Muscle of leg (tissue), 11 donors: ENCODE data around the gene UBE2J1. TPM values are rescaled to one million over a fixed set of nuclear protein-coding genes. Genes with fewer than 3 reads are reported as not detected.

Source experiments
- DNase-seq: peaks from one replicate; pipeline ENCODE4 v3.0.0; 2013
- H3K27ac ChIP-seq: one replicate; pipeline ENCODE4 v1.5.1; 2013; ENCODE audit warnings: mild to moderate bottlenecking, low read length, control low read depth
- H3K27me3 ChIP-seq: one replicate; pipeline ENCODE4 v1.6.1; 2013; ENCODE audit warnings: low read length; ENCODE audit not compliant: control insufficient read depth, insufficient read depth
- H3K36me3 ChIP-seq: one replicate; pipeline ENCODE4 v1.6.1; 2013; ENCODE audit warnings: low read length; ENCODE audit not compliant: control insufficient read depth, insufficient read depth
- H3K4me1 ChIP-seq: one replicate; pipeline ENCODE4 v1.6.1; 2013; ENCODE audit warnings: low read length; ENCODE audit not compliant: control insufficient read depth, insufficient read depth
- H3K4me3 ChIP-seq: one replicate; pipeline ENCODE4 v1.5.1; 2013; ENCODE audit warnings: low read length, control low read depth
- H3K9me3 ChIP-seq: replicated peaks from 2 replicates; pipeline ENCODE4 v1.6.1; 2013; ENCODE audit warnings: low read depth, low read length; ENCODE audit not compliant: control insufficient read depth
- WGBS: methylation state at CpG from one replicate; pipeline ENCODE4 v1.1.5; 2013; ENCODE audit warnings: missing lambda C conversion rate; ENCODE audit not compliant: insufficient coverage; 5-methylcytosine and 5-hydroxymethylcytosine counted together
- polyA plus RNA-seq, 8 donors: library from polyadenylated mRNA; unstranded; fragments of 120-200 nt; gene quantifications; one replicate each; pipeline versions ENCODE4 v1.2.1 to v1.2.3, GENCODE V29; 2013; ENCODE audit warnings: inconsistent platforms in 1 of 8, low replicate concordance in 1 of 8; ENCODE audit not compliant: insufficient read length in 8 of 8, insufficient read depth in 1 of 8
- total RNA-seq: library from RNA; stranded (reverse); fragments of 120-200 nt; gene quantifications from one replicate; pipeline ENCODE4 v1.2.4, GENCODE V29; 2013

The UBE2J1 gene
- total and polyA plus RNA-seq, 9 donors: 28.3 to 45.9 (median 36.2) TPM

DNA sequence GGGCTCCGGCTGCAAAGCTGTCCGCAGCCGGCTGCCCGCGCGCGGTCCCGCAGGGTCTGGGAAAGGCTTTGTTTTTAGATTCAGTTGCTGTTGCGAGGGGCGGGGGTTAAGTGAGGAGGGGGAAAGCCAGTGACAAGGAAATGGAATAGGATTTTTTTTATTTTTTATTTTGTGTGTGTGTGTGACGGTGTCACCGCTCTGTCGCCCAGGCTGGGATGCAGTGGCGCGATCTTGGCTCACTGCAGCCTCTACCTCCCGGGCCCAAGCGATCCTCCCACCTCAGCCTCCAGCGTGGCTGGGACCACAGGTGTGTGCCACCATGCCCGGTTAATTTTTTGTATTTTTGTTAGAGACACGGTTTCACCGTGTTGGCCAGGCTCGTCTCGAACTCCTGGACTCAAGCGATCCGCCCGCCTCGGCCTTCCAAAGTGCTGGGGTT is 615 bp upstream of the UBE2J1 start:
- Histone ChIP-seq H3K4me1 (peaks cover 10% of the 10 kb centered on the region), H3K36me3 (peaks cover 4% of the 10 kb centered on the region), H3K9me3 (no peaks in the 10 kb centered on the region), H3K27me3 (no peaks in the 10 kb centered on the region), H3K27ac (peak overlapping the region; percentile 94), H3K4me3 (peak overlapping the region; percentile 75)
- no peak for DNase-seq
- WGBS: 2% methylated on average over 10 of the region's 27 CpGs

DNA sequence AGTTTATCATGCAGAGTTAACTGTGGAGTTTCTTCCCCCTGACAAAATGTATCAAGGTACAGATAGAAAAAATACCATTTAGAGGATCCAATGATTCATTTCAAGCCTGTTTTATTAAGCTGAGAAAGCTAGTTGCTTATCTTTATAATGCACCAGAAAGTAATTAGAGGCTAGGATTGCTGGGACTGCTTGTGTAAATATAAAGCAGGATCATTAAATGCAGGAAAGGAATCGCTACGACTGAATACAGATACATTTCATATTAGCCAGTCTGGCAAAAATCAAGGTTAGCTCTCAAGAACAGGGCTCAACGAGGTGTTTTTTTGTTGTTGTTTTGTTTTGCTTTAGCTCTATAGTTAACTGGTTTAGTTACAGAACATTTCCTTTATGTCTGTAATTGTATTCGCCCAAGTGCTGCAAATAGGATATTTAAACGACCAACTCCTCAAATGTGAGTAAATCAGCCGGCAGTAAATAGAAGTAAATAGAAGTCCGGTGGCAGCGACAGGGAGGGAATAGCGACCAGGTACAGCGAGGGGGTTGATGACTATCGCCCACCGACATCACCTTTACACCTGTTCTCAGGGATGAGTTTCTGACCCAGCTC is 748 bp downstream of the UBE2J1 start:
- Histone ChIP-seq H3K4me3 (peak overlapping the region; percentile 75), H3K27ac (peak overlapping the region; percentile 94), H3K36me3 (peaks cover 4% of the 10 kb centered on the region), H3K9me3 (no peaks in the 10 kb centered on the region), H3K27me3 (no peaks in the 10 kb centered on the region), H3K4me1 (peaks cover 14% of the 10 kb centered on the region)
- no peak for DNase-seq
- no CpG with 5 or more reads among the region's 12 CpGs for WGBS

DNA sequence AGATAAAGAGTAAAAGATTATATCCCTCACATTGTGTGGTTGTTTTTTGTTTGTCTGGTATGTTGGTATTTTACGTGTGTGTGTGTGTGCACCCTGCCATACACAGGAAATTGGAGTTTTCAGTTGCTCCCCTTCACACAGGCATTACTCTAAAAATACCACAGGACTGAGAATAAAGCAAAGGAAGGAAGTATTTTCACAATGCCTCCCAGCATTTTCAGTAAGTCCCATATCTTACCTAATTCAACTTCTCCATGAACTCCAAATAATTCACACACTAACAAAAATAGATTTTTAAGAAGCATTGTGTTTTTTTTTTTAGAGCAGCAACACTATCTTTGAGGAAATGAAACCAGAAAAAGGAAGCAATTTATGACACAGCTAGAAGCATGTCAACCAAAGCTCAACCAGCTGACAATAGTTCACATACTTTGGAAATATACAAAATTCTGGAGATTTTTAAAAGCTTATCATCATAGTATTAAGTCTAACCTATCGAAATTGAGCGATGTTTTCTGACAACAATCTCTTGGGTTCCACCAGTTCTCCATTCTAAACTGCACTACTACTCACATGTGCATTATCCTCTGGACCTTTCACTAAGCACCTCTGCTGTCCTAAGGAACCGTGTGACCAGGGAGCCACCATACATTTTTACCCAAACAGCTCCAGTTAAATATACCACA is 2.1 kb downstream of the UBE2J1 start:
- 53% methylated on average over 3 of the region's 4 CpGs for WGBS
- H3K27ac ChIP-seq: peak overlapping the region; percentile 94
- H3K4me1 ChIP-seq: peaks cover 14% of the 10 kb centered on the region
- peak; percentile 73 for DNase-seq
- H3K27me3 ChIP-seq: no peaks in the 10 kb centered on the region
- peak overlapping the region; percentile 75 for H3K4me3 ChIP-seq
- H3K9me3 ChIP-seq: no peaks in the 10 kb centered on the region
- H3K36me3 ChIP-seq: peaks cover 4% of the 10 kb centered on the region

DNA sequence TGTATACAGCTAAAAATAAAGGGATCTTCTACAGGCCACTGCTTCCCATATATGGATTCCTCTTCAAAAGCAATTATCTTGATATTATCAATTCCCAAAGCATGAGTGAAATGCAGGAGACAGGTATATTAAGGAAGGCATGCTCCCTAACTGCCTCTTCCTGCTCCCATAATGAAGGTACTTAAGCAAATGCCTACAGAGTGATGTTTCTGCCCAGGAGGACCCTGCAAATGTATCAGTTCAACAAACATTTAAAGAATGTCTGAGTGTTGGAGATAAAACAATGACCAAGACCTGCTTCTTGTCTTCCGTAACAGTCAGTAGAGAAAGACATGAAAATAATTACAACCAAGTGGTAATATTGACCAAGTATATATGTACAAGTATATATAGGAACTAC is 4.2 kb downstream of the UBE2J1 start:
- no CpG with 5 or more reads among the region's 1 CpG for WGBS

DNA sequence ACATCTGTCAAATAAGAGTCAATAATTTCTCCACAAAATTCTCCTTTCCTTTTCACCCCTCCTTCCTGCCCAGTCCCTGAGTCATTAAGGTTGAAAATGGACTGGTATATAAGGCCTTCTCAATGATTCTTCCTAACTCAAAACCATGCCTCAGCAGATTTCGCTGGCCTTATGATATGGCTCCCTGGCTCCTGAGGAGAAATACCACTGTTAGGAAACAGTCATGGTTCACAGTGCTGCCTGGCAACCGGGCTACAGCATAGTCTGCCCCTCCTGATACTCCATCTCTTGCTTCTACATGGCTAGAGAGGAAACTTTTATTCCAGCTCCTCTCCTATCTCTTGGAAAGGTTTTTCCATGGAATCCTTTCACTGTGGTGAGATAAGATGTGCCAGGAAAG is 4.7 kb downstream of the UBE2J1 start:
- Histone ChIP-seq H3K27ac (no peak overlapping the region), H3K9me3 (no peaks in the 10 kb centered on the region), H3K4me3 (no peak overlapping the region), H3K27me3 (no peaks in the 10 kb centered on the region), H3K36me3 (peaks cover 4% of the 10 kb centered on the region), H3K4me1 (peaks cover 14% of the 10 kb centered on the region)
- no CpG with 5 or more reads among the region's 2 CpGs for WGBS
- DNase-seq: no peak

More for the DNA sequence above, 4.2 kb downstream of the UBE2J1 start:
- no peaks in the 10 kb centered on the region for H3K9me3 ChIP-seq
- no peak for DNase-seq
- peaks cover 14% of the 10 kb centered on the region for H3K4me1 ChIP-seq
- H3K27me3 ChIP-seq: no peaks in the 10 kb centered on the region
- H3K27ac ChIP-seq: no peak overlapping the region
- peaks cover 4% of the 10 kb centered on the region for H3K36me3 ChIP-seq
- no peak overlapping the region for H3K4me3 ChIP-seq

DNA sequence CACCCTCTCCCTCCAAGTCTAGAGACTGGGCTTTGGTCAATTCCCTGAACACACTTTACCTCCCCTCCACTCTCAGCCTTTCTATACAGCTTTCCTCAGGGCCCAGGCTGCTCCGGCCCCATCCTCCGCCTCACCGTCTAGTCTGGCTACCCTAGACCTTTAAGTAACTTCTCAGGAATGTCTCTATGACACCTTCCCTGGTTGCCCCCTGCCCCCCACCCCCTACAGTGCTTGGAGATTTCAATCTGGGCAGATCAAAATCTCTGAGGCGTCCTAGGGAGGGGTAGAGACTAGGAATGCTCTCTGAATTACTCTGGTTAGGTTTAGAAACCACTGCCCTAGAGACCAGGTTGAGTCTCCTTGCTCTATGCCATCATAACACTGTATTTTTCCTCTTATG is 6.1 kb downstream of the UBE2J1 start:
- no peak for DNase-seq
- peaks cover 14% of the 10 kb centered on the region for H3K4me1 ChIP-seq
- no peaks in the 10 kb centered on the region for H3K27me3 ChIP-seq
- no CpG with 5 or more reads among the region's 4 CpGs for WGBS
- no peaks in the 10 kb centered on the region for H3K9me3 ChIP-seq
- H3K36me3 ChIP-seq: peaks cover 9% of the 10 kb centered on the region
- H3K27ac ChIP-seq: no peak overlapping the region
- H3K4me3 ChIP-seq: no peak overlapping the region

DNA sequence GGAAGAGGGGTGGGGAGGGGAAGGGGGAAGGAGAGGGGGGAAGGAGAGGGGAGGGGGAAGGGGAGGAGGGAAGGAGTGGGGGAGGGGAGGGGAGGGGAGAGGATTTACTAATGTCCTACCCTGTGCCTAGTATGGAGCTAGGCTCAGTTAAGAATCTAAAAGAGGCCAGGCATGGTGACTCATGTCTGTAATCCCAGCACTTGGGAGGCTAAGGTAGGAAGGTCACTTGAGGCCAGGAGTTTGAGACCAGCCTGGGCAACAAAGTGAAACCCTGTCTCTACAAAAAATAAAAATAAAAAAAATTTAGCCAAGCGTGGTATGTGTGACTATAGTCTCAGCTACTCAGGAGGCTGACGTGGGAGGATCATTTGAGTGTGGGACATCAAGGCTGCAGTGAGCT is 13.0 kb downstream of the UBE2J1 start:
- no peak overlapping the region for H3K4me3 ChIP-seq
- no peaks in the 10 kb centered on the region for H3K9me3 ChIP-seq
- H3K27me3 ChIP-seq: no peaks in the 10 kb centered on the region
- no peak for DNase-seq
- peaks cover 39% of the 10 kb centered on the region for H3K36me3 ChIP-seq
- H3K4me1 ChIP-seq: no peaks in the 10 kb centered on the region
- no CpG with 5 or more reads among the region's 2 CpGs for WGBS
- H3K27ac ChIP-seq: no peak overlapping the region

DNA sequence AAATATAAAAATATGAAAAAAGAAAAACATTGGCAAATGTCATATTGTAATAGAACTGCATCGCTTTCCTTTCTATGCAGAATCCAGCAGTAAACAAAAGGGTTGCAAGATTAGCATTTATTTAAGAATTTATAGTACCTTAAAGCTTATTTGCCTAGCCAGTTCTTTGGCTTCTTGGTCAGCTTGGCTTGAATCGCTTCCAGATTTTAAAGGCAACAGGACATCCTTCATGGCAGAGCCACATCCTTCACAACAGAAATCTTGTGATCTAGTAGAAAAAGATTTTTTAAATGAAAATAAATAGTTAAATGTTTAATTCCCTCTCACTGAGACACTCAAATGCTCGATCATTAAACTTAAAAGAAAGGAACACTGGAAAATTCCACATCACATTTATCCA is 17.4 kb downstream of the UBE2J1 start:
- no peak overlapping the region for H3K4me3 ChIP-seq
- H3K4me1 ChIP-seq: no peaks in the 10 kb centered on the region
- H3K9me3 ChIP-seq: no peaks in the 10 kb centered on the region
- WGBS: no CpG with 5 or more reads among the region's 3 CpGs
- peaks cover 38% of the 10 kb centered on the region for H3K36me3 ChIP-seq
- no peak for DNase-seq
- H3K27me3 ChIP-seq: no peaks in the 10 kb centered on the region
- no peak overlapping the region for H3K27ac ChIP-seq

DNA sequence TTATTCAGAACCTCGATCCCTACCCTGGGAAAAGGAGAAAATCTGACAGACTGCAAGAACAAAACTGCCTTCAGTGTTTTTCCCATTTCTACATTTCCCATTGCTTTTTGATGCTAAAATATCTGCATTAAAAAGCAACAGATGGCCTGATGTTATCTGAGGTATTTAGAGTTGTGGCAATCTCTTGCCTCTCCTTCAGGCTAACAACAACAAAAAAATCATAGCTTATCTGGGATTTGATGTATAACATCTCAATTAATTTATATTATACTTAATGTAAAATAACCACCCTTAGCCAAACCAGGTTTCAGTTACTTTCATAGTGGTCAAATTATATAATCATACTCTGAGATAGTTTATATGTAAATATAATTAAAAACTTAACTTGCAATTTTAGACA is 21.6 kb downstream of the UBE2J1 start:
- no peaks in the 10 kb centered on the region for H3K27me3 ChIP-seq
- no peak for DNase-seq
- peaks cover 32% of the 10 kb centered on the region for H3K36me3 ChIP-seq
- no peak overlapping the region for H3K27ac ChIP-seq
- H3K9me3 ChIP-seq: no peaks in the 10 kb centered on the region
- no peak overlapping the region for H3K4me3 ChIP-seq
- H3K4me1 ChIP-seq: no peaks in the 10 kb centered on the region
- WGBS: no CpG with 5 or more reads among the region's 1 CpG

DNA sequence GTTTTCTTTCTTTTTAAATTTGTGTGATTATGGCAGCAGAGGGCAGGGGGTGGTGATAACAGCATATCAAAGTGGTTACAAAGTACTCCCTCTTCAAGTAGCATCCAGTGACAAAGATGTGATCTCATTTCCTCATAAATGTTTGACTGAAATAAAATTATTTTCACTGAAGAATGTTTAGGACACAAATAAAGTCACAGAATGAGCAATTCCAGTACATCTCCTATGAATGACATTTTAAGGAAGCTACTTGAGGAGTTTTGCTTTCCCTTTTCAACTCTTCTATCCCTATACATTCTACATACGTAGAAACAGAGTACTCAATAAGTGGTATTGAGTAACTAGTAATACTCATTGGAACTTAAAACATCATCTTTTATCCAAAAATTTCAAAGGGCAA is 23.5 kb downstream of the UBE2J1 start:
- Histone ChIP-seq H3K9me3 (no peaks in the 10 kb centered on the region), H3K27ac (no peak overlapping the region), H3K27me3 (no peaks in the 10 kb centered on the region), H3K36me3 (peaks cover 30% of the 10 kb centered on the region), H3K4me1 (no peaks in the 10 kb centered on the region), H3K4me3 (no peak overlapping the region)
- DNase-seq: no peak
- no CpG with 5 or more reads among the region's 1 CpG for WGBS
